Uterus (tissue), 2 donors: Measurements from ENCODE around the gene PCLAF.
"Not testable (repeated sequence)": the region's sequence is repeated elsewhere in the genome, so short reads cannot be mapped to it uniquely, and the experiment has no call there.

Source experiments
- POLR2A ChIP-seq, 2 donors: fragments of 450-650 bp; IDR thresholded peaks; one replicate each; pipeline ENCODE4 v1.6.1; 2016; ENCODE audit warnings: antibody characterized with exemption in 2 of 2, mild to moderate bottlenecking in 1 of 2, moderate library complexity in 1 of 2
- TF ChIP-seq, protein P1 (sequence below), 4 experiments: fragments of 200-600 bp in 2 of 4; fragments of 450-650 bp in 2 of 4; sonication (generic) in 2 of 4; IDR thresholded peaks; one replicate each; pipeline ENCODE4 v1.5.1; 2016 to 2019; ENCODE audit warnings: antibody characterized with exemption in 4 of 4, mild to moderate bottlenecking in 2 of 4, moderate library complexity in 1 of 4

DNA sequence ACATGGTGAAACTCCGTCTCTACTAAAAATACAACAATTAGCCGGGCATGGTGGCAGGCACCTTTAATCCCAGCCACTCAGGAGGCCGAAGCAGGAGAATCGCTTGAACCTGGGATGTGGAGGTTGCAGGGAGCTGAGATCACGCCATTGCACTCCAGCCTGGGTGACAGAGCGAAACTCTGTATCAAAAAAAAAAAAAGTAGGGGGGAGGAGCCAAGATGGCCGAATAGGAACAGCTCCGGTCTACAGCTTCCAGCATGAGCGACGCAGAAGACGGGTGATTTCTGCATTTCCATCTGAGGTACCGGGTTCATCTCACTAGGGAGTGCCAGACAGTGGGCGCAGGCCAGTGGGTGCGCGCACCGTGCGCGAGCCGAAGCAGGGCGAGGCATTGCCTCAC, 54.8 kb downstream of the PCLAF start:
- TF ChIP-seq, protein P1, sequence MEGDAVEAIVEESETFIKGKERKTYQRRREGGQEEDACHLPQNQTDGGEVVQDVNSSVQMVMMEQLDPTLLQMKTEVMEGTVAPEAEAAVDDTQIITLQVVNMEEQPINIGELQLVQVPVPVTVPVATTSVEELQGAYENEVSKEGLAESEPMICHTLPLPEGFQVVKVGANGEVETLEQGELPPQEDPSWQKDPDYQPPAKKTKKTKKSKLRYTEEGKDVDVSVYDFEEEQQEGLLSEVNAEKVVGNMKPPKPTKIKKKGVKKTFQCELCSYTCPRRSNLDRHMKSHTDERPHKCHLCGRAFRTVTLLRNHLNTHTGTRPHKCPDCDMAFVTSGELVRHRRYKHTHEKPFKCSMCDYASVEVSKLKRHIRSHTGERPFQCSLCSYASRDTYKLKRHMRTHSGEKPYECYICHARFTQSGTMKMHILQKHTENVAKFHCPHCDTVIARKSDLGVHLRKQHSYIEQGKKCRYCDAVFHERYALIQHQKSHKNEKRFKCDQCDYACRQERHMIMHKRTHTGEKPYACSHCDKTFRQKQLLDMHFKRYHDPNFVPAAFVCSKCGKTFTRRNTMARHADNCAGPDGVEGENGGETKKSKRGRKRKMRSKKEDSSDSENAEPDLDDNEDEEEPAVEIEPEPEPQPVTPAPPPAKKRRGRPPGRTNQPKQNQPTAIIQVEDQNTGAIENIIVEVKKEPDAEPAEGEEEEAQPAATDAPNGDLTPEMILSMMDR (IDR thresholded peaks at IDR 0.05) = not testable (repeated sequence)
- not testable (repeated sequence) for TF ChIP-seq POLR2A (IDR thresholded peaks at IDR 0.05)
